Measurements from ENCODE around the gene EPB41.
"Not testable (repeated sequence)": the region's sequence is repeated elsewhere in the genome, so short reads cannot be mapped to it uniquely, and the experiment has no call there.

EPB41 gene

GRCh38 chr1:29144178-29144577 is 229.8 kb downstream of the EPB41 start:
- no peak for DNase-seq

- DNase-seq, result no peak
Observed at GRCh38 chr1:29145739-29146437, 231.5 kb downstream of the EPB41 start.

- no peak for DNase-seq
Observed at GRCh38 chr1:29148656-29149491, 234.5 kb downstream of the EPB41 start.

GRCh38 chr1:29150346-29150745 is 236.0 kb downstream of the EPB41 start:
- not testable (repeated sequence) for DNase-seq

DNA sequence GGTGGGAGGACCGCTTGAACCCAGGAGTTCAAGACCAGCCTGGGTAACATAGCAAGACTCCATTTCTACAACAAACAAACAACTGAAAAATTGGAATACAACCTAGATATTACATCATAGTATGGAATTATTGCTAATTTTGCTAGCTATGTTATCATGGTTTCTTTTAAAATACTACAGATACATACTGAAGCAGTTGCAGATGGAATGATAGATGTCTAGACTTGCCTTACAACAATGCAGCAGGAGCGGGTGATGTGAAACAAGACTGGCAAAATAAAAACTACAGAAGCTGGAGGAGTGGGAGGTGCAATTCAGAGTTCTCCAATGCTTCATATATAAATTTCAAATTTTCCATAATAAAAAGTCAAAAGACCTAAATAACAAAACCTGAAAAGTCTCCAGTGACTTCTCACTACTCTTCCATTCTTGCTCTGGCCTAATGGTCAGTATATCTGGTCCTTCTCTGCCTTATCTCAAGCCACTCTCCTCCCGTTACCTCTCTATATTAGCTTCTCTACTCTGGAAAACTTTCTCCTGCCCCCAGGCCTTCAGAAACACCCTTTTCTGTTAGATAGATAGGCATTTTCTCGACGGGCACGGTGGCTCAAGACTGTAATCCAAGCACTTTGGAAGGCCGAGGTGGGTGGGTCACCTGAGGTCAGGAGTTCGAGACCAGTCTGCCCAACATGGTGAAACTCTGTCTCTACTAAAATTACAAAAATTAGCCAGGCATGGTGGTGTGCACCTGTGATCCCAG is 237.9 kb downstream of the EPB41 start:
- no peak for DNase-seq

DNA sequence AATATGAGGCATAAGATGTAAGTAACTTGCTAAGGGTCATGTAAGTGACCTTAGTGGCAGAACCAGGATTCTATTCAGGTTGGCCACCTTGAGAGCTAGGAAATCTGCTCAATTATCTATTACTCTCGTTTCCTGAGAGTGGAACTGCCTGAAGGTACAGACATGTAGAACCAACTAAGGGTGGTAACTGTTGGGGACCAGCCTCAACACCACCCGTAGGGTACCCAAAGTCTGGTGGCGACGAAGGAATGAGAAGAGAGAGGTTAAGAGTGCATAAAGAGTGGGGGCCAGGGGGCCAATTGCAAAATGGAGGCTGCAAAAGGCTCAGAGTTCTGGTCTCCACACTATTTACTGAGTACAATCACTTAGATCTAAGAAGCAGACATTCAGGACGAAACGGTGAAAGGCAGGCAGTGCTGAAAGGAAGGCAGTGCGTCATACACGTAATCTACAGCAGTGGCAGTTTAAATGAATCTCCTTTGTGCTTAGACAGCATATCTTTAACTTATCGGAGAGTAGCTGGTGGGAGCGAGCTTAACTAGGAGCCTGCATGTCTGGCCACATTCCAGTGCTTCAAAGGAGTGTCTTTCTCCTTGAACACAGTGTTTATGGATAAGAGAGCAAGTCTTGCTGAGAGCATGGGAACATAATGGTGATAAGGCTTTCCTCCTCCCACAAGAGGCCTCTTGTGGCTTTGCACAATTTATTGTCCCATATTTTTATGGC is 242.3 kb downstream of the EPB41 start:
- no peak for DNase-seq

DNA sequence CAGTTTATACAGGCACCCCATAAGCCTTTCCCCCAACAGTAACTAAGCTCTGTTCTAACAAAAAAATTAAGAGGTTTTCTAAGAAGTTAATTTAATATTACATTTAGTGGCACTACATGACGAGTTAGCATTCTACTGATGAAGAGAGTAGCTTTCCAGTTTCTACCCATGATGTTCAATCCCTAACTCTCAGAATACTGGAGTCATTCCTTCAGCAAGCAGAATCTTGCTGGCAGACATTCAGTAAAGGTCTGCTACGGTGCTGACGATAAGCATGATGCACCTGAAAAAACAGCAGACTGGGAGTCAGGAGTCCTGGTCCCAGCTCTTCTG is 242.9 kb downstream of the EPB41 start:
- DNase-seq, result no peak

- DNase-seq, result no peak
Observed at GRCh38 chr1:29159773-29160172, 245.4 kb downstream of the EPB41 start.

- DNase-seq, result no peak
Observed at GRCh38 chr1:29162025-29162424, 247.7 kb downstream of the EPB41 start.

- DNase-seq, result no peak
Observed at GRCh38 chr1:29162476-29163138, 248.2 kb downstream of the EPB41 start.

DNA sequence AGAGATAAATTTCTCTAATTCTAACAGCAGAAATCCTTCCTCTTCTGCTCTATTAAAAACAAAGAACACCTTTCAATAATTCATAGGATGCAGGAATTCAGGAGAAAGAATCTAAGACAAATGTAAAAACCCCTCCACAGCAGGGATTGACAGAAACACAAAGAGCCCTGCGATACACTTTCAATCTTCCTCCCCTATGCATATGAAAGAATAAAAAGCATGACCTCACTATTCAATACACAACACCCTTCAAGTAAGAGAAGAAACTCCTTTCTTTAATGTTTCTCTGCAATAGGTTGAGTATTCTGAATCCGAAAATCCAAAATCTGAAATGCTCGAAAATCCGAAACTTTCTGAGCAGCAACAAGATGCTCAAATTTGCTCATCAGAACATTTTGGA is 250.2 kb downstream of the EPB41 start:
- no peak for DNase-seq

DNA sequence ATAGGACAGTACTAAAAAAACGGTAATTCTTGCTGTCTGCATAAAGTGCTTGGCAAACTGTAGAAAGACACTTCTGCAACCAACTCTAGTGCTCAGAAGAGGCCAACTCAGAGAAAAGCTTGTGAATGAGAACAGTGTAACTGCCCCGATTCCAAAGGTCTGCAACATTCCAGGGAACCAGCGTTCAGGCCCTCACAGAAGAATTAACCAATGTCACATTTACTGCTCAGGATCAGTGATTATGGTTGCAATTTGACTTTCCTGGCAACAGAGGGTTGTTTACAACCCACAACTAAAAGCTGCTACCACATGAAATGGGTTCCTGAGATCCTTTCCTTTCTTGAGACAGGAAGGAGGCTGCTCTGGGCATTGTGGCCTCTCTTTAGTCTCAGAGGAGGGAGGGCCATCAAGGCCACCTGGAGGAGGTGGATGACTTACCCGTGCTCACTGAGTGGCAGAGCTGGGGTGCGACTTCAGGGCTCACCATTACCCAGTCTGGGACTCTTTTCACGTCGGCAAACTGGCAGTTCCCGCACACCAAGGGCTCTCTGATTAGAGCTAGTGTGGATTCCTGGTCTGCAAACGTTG is 252.0 kb downstream of the EPB41 start:
- no peak for DNase-seq

- DNase-seq, result no peak
Observed at GRCh38 chr1:29167904-29168303, 253.5 kb downstream of the EPB41 start.
